HG03460 (cell line): ENCODE data around the gene RPRD1A.
A peak's percentile ranks its signal among the peaks of the same experiment; 100 is the strongest.
"Not testable (repeated sequence)": the region's sequence is repeated elsewhere in the genome, so short reads cannot be mapped to it uniquely, and the experiment has no call there.

Experiments used
- ATAC-seq: cut with Tn5 transposase; IDR thresholded peaks from one replicate; pipeline ENCODE4 v1.9.1; 2021; ENCODE audit not compliant: unreplicated experiment

The RPRD1A gene

DNA sequence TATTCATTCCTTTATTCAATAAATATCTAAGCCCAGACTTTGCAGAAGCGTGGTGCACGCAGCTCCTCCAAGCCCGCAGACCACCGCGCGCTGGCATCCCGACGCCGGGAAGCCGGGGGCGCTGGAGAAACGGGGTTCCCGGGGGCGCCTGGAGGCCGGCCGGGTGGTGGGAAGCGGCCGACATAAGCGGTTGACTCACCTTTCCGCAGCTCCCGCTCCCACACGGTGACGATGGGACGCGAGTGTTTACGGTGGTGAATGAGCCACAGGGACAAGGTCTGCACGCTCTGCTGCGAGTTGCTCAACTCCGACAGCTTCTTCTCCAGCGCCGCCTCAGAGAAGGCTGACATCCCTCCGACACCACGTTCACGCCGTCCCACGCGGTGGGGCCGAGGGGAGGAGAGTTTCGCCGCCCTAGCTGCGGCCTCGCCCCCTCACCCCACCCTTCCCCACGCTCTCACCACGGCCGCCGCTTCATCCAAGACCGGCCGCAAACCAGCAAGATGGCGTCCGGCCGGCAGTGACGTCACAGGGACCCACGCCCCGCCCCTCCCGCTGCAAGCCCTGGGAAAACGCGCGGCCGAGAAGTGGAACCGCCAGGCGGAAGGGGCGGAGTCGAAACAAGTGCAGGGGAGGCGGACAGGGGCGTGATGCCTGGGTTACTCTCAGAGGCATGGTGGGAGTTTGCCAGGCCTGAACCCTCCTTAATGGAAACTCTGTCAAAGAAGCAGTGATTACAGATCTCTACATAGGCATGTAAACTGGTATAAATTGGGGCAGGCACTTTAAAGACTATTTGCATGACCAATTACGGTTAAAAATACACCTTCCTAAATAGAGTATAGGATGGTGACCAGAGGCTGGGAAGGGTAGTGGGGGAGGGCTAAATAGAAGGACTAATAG is at the start of gene RPRD1A:
Gene RPRD1A (minus strand): TSS at position 505 of the 903 bp plus-strand sequence. CDS start 155 bp downstream, at position 350.
- ATAC-seq: peak; percentile 95

- not testable (repeated sequence) for ATAC-seq
Observed at GRCh38 chr18:36116771-36117170, 49.4 kb upstream of the RPRD1A start.

DNA sequence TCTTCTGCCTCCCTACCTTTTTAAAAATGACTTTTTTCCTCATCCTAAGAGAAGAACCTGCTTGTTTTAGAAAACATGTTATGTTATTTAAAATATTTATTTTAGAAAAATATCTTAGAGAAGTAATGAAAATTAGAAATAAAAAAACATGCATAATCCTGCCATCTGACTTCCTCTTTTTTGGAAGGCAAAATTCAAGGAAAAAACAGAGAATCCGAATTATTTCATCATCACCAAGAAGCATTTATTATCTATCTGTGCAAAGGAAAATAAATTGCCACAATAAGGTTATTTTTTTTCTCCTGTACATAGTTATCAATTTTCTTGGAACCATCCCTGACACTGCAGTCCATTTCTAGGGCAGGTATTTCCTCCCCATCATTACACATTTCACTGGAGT is 47.4 kb upstream of the RPRD1A start:
- ATAC-seq: no peak

- no peak for ATAC-seq
Observed at GRCh38 chr18:36114251-36114650, 46.9 kb upstream of the RPRD1A start.

DNA sequence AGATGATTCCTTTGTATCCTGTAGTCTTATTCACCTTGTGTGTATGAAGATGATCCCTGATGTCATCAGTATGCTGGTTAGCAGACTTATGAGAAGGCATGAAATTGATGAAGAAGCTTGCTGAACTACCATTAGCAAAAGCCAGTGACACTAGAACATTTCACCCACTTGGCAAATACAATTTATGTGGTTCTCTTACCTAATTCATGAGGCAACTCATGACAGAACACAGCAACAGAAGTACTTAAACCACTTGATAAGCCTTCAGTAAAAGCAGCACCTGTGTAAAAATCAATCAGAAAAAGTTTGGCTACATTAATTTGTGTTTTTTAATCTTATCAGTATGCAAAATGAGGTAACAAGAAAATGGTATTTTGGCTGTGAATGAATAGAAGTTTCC is 44.9 kb upstream of the RPRD1A start:
- ATAC-seq: no peak

- ATAC-seq: no peak
Observed at GRCh38 chr18:36109737-36110136, 42.4 kb upstream of the RPRD1A start.

GRCh38 chr18:36108601-36109000 is 41.2 kb upstream of the RPRD1A start:
- no peak for ATAC-seq

GRCh38 chr18:36108196-36108595 is 40.8 kb upstream of the RPRD1A start:
- ATAC-seq: no peak

DNA sequence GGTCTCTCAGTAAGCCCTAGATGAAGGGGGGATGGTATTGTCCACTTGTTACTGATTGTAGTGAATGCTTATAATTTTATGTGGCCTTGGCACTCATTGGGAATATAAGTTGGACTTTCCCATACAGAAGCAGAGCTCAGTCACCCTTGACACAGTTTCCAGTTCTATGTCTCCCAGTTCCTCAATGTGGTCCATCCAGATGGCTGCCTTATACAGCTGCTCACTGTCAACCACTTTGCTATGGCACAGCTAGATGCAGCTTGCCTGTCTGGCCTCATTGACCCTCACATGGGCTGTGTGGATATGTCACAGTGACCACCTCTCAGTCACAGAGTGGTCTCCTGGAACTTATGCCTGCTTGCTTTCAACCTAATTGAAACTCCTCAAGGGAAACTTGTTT is 40.1 kb upstream of the RPRD1A start:
- no peak for ATAC-seq

DNA sequence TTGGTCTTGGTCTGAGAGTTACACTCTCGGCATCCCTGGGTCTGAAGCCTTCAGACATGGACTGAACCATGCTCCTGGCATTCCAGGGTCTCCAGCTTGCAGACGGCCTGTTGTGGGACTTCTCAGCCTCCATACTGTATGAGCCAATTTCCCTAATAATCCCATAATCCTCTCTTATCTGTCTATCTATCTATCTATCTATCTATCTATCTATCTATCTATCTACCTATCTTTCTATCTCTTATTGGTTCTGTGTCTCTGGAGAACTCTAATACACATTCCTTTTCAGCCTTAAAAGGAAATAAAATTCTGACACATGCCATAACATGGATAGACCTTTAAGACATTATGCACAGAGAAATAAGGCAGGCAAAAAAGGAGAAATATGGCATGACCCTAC is 37.4 kb upstream of the RPRD1A start:
- ATAC-seq: no peak

DNA sequence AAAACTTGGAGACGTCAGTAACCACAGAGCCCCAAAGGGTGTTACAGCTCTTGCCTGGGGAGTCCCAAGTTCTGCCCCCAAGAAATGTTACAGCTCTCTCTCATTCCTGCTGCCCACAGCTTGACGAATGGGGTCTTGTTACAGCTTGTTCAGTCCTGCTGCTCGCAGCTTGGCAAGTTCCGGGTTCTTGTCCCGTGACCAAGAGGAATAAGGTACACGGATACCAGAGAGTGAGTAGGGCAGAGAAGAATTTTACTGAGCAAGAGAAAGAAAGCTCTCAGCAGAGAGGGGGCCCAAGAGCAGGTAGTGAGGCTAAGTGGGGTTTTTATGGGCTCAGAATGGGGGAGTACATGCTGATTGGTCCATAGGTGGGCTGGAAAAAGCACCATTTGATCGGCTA is 34.6 kb upstream of the RPRD1A start:
- ATAC-seq: no peak

DNA sequence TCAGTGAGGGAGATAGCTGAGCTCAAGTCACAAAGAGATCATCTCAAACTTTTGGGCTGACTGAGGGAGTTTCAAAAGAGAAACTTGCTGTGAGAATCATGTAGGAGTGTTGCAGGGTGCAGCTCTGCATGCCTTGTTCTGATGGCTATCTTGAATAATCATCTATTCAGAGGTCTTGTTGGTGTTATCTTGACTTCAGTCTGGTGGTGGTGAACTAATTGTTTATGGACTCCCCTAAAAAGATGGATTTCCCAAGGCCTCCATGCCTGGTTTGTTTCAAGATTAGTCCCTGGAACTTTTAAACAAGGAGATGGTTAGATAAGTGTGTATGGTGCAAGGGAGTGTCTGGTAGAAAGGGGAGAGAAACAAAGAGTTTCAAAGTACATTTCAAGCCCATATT is 32.0 kb upstream of the RPRD1A start:
- no peak for ATAC-seq

- ATAC-seq: no peak
Observed at GRCh38 chr18:36096955-36097354, 29.6 kb upstream of the RPRD1A start.

- ATAC-seq: no peak
Observed at GRCh38 chr18:36095936-36096519, 28.7 kb upstream of the RPRD1A start.

DNA sequence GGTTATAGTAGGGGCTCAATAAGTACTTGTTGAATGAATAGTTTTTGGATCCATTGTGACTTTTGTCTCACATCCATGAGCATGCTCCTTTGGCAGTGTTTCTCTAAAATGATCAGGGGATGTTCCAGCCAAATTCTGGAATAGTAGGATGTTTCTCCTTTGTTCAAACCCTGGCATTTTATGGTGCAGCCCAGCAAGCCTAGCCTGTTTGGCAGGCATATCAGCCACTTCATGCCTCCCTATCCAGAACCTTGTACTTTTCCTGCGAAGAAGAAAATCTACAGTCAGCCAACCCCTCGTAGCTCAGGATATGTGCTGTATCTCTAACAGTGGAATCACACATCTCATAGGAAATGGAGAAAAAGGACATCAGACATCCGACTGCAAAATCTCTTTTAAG is 27.1 kb upstream of the RPRD1A start:
- no peak for ATAC-seq

GRCh38 chr18:36092116-36092515 is 24.8 kb upstream of the RPRD1A start:
- ATAC-seq: not testable (repeated sequence)

DNA sequence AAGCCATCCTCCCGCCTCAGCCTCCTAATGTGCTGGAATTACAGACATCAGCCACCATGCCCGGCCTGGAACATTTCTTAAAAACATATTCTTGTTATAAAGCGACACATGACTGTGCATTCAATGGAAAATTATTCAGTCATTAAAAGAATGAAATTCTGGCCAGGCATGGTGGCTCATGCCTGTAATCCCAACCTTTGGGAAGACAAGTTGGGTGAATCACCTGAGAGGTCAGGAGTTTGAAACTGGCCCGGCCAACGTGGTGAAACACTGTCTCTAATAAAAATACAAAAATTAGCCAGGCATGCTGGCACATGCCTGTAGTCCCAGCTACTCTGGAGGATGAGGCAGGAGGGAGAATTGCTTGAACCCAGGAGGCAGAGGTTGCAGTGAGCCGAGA is 21.6 kb upstream of the RPRD1A start:
- no peak for ATAC-seq

DNA sequence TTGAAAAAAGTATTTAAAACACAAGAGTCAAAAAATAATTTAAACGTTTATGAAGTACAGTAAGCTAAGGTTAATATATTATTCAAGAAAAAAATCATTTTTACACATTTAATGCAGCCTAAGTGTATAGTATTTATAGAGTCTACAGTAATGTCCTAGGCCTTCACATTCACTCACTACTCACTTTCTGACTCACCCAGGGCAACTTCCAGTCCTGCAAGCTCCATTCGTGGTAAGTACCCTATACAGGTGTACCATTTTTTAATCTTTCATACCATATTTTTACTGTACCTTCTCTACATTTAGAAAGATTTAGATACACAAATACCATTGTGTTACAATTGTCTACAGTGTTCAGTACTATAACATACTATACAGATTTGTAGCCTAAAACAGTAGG is 20.9 kb upstream of the RPRD1A start:
- no peak for ATAC-seq

DNA sequence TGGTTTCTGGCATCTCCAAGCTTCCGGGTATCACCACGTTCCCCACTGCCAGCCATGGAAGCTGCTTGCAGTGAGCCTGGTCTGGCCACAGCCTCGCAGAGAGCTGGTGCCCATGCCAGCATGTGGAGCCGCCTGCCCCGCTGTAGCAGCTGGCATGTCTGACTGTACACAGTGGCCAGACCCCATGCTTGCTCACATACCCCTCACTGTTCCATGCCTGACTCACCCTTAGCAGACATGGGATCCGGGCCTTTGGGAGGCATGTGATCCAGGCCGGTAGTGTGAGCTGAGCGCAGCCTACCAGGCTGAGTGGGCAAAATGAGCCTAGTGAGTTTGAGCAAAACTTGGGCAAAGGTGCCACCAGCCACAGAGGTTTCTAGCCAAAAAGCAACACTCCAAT is 18.8 kb upstream of the RPRD1A start:
- ATAC-seq: no peak

GRCh38 chr18:36085195-36085594 is 17.8 kb upstream of the RPRD1A start:
- ATAC-seq: no peak

- ATAC-seq: peak; percentile 56
Observed at GRCh38 chr18:36083729-36084128, 16.4 kb upstream of the RPRD1A start.

GRCh38 chr18:36081118-36081517 is 13.8 kb upstream of the RPRD1A start:
- ATAC-seq: not testable (repeated sequence)
